HS-27A (cell line): ENCODE data around the gene KRT72.

Source experiments
- DNase-seq: peaks from one replicate; pipeline ENCODE4 v3.0.0-alpha.2; 2012; ENCODE audit warnings: low read depth, missing footprints

The KRT72 gene

GRCh38 chr12:52630008-52630500, 28.8 kb upstream of the KRT72 start:
- DNase-seq = no peak

- no peak for DNase-seq
Observed at GRCh38 chr12:52629281-52630007, 28.2 kb upstream of the KRT72 start.

DNA sequence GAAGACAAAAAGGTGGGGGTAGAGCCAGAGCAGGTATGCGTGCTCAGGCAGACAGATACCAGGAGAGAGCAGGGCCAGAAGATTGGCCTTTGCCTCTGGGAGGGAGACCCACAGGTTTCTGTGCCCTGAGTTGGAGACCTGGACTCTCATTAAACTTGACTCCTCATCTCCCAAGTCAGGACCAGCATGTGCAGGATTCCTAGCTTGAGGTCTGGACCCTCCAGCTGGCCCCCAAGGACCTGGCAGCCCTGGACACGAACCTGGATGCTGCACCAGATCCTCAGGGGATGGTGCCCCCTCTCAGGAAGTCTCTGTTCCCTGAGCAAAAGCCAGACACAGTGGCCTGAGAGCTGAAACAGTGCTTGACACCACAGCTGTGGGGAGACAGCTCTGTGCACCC, 27.6 kb upstream of the KRT72 start:
- no peak for DNase-seq

GRCh38 chr12:52628111-52628507, 26.8 kb upstream of the KRT72 start:
- no peak for DNase-seq

GRCh38 chr12:52627395-52628110, 26.3 kb upstream of the KRT72 start:
- DNase-seq = no peak

DNA sequence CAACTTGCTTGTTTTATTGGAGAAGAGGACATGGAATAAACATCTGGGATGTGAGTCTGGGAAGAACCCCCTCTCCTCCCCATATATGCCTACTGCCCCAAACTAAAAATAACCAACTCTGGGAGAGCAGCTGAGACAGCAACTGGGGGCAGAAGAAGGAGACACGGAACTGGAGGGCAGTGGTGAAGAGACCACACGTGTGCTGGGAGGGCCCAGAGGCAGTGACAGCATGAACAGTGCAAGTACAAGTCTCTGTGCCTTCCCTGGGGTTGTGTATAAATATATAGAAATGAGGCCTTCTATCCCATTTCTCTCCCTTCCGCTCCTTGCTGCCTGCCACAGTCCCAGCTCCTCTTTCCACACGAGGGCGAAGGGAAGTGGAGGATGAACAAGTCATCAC, 21.1 kb upstream of the KRT72 start:
- DNase-seq = no peak

DNA sequence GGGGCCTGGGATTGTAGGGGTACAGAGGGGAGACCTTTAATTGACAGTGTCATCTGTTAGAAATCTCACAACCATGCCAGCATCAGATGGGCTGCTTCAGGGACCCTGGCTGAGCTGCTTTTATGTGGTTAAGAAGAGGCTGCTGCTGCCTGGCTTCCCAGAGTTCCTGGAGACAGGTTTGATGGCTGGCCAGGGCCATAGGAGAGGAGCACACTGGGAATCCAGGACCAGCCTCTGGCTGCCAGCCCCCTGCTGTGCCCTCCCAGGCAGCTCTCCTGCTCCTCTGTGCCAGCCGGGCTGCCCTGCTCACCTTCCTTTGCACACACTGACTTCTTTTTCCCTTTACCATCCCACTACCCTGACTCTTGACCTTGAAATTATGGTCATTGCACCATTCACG, 17.6 kb upstream of the KRT72 start:
- no peak for DNase-seq

DNA sequence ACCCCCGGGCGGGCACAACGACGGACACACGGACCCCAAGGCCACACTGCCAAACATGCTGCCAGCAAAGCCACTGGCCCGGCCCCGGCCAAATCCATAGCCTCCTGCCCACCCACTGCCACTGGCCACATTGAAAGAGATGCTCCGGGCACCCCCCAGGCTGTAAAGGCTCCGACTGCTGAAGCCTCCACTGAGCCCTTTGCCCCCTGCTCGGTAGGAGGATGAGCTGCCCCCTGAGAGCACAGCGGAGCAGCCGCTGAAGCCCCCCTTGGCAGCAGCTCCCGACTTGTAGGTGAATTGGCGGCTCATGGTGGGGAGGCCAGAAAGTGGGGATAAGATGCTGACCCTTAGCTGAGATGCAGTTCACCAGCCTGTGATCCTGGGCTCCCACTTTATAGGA, 17.0 kb upstream of the KRT72 start, which contains the start of gene KRT73:
Gene KRT73, minus strand, starts transcription at position 344 of the 400 bp plus-strand sequence. Its CDS starts 35 bp downstream, at position 309.
- no peak for DNase-seq

- DNase-seq = no peak
Observed at GRCh38 chr12:52617403-52617785, 16.1 kb upstream of the KRT72 start.

DNA sequence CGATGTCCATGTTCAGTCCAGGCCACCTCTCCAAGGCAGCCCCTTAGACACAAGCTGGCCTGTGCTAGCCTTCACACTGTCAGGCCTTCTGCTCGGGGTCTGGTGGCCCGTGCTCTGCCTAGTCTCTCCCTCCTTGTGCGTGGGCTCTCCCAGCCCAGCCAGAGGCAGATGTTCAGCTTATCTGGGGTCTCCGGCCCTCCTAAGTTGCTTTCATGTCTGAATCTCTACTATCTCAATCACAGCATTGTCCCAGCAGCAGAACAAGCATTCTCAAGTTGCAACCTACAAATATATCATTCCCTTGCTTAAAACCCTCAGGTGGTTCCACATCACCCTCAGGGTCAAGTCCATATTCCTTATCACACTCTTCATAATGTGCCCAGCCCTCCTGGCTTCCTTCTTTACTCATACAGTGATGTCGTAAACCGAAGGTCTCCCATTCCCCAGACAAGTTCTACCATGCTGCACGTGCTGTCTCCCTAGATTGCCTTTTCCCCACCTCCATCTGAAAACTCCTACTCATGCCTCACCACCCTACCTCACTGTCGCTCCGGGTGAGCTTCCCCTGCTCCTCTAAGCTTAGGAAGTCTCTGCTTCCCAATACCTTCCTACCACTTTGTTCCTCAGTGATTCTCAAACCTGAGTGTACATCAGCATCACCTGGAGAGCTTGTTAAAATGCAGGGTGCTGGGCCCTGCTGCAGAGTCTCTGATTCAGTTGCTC, 15.6 kb upstream of the KRT72 start:
- DNase-seq = no peak

DNA sequence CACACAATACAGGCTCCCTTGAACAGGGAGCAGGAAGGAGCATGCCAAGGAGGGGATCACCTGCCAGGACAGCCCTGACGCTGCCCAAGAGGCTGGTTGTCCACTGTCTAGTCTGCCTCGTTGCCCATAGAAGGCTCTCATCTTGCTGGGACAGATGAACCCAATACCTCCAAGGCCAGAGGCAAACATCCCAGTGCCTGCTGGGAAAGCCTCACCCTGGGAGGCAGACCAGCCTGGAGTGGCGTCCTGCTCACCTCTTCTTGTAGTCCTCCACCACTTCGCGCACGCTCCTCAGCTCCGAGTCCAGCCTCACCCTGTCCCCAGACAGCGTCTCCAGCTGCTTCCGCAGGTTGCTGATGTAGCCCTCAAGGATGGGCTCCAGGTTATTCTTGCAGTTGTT, 14.6 kb upstream of the KRT72 start:
- DNase-seq = no peak

DNA sequence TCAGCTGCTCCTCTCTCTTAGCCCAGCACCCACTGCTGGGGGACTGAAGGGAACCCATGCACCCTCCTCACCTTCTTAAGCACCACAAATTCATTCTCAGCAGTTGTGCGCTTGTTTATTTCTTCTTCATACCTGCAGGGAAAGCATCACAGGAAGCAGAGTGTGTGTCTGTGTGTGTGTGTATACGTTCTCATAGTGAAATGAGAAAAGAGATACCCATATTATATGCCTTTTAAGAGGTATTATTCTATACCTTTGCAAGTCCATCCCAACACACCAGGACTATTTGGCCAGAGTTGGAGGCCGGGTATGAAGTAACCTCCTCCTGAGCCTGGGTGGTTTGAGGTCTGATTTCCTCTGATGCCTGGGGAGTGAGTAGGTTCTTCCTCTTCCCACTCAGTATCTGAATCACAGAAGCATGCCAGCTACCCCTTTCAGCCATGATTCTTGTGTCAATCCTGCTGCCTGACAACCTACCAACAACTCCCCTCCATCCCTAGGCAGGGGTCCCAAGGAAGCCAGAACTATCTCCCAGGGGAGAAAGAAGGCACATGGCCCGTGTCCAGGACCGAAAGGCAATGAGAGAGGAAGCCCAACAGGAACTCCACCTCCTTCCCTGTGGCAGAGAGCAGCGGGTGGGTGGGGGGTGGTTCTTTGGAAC, 14.1 kb upstream of the KRT72 start:
- no peak for DNase-seq

GRCh38 chr12:52614381-52615207, 13.3 kb upstream of the KRT72 start:
- DNase-seq = no peak

DNA sequence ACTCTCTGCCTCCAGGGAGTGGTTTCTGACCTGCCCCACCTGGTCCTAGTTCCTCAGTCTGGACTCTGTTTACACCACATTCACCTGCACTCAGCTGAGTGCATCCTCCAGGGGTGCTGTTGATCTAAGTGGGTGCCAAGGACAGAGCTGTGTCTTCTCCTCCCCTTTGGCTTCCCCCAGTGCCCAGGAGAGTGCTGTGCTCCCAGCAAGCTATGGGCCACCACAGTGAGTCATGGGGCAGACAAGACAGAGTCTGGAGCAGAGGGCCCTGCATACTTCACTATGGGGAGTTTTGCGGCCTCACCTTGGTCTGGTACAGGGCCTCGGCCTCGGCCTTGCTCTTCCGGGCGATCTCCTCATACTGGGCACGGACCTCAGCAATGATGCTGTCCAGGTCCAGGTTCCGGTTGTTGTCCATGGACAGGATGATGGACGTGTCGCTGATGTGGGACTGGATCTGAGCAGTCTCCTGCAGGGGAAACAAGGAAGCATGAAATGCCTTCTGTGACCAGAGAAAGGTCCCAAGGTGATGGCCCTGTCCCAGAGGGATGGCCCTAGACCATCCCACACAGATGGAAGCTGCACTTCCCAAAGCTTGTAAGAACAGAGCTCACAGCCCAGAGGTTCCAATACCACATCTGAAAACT, 12.2 kb upstream of the KRT72 start:
- no peak for DNase-seq

- DNase-seq = no peak
Observed at GRCh38 chr12:52612431-52613383, 11.4 kb upstream of the KRT72 start.

GRCh38 chr12:52611080-52611468, 9.8 kb upstream of the KRT72 start:
- DNase-seq = no peak

GRCh38 chr12:52608826-52609630, 7.8 kb upstream of the KRT72 start:
- DNase-seq = no peak

DNA sequence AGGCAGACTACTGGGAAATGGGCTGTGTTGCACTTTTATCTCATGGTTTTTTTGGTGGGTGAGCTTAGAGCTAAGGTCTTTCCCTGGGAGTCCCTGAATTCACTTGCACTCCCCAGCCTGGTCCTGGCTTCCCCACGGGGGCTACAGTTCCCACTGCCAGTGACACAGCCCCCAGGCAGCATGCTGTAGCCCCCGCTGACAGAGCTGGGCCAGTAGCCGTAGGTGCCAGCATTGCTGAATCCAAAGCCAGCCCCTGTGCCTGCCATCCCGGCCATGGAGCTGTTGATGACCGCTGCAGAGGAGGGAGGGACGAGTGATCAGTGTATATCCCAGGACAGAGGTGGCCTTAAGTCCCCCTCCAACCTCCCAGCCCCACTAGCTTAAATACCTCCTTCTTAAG, 6.9 kb upstream of the KRT72 start:
- DNase-seq = no peak

DNA sequence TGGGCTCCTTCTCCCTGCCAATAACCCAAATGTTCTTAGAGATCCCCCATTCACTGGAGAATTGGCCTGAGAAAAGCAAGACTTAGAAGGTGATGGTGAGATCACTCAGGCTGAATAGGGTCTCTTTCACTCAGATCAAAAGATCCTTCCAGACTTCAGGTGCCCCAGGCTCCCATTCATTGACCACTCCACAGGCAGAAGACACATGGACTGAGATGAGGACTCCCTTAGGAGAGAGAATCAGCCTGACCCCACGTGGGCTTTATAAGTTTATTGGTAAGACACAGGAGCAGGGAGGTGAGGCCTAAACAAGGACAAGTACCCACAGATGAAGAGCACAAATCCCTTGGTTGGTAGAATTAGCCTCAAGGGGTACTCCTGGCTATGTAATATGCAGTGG, 6.1 kb upstream of the KRT72 start:
- DNase-seq = no peak
